ENCODE results near the gene DSG3.
"Not testable (repeated sequence)": the region's sequence is repeated elsewhere in the genome, so short reads cannot be mapped to it uniquely, and the experiment has no call there.

DSG3 gene

DNA sequence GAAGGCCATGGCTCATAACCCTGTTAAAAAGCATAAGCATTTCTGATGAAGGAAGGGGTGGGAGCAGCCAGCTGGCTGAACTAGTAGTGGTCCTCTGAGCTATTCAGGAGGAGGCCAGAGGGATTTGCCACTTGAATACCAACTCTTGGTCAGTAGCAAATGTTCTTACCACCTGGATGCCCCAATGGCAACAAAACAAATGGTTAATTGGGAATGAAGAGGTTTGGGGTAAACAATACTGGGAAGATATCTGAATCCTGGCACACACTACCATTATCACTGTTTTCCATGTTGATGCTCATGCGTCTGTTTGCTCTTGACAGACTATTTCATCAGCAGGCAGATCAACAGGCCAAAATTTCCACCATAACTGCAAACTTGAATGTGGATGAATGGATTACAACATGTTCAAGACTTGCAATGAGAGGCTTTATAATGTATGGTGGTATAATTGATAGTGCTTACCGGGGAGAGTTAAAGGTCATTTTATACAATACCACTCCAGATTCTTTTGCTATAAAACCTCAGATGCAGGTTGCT lies 47.2 kb downstream of the DSG3 start:
- not testable (repeated sequence) for DNase-seq

DNA sequence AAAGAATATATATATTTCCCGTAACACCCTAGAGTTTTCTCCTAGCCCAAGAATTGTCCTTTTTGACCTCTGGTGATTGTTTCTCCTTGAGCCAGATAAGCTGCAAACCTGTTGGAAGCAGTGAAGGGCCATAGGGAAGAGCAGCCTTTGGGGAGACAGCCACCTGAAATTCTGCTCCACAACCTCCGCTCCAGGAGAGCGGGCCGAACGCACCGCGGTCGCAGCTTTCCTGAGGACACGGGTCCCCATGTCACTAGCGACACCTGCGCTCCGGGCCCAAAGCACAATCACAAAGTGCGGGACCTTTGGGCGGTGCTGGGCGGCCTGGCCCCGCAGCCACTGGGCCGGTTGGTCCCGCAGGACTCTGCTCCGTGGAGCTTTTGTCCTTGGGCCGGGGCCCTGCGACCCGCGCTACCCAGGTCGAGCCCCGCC lies 49.9 kb downstream of the DSG3 start:
- DNase-seq, result no peak

DNA sequence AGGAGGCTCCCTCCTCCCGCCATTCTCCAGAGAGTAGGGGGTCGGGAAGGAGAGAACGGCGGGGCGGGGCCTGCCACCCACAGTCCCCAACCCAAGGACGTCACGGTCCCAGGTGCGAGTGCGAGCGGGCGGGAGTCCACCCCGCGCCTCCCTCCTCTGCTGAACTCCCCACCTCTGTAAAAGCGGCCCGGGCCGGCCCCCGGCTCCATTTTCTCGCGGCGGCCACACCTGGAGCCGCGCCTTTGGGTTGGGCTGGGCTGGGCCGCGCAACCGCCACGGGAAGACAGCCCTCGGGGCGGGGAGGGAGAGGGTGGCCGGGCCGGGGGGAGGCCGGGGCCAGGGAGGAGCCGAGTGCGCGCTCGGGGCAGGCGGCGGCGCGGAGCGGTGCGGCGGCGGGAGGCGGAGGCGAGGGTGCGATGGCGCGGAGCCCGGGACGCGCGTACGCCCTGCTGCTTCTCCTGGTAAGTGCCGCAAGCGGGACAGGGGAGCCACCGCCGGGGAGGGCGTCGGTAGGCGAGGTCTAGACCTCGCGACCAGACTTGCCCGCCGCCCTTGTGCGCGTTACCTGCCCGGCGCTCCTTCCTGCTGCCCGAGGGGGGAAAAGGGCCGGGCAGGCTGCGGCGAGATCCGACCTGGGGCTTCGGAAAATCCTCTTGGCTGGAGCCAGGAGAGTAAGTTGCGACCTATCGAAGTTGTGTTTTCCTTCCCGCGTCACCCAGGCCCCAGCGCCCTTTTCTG lies 50.5 kb downstream of the DSG3 start, which contains the start of gene DSG2:
Gene DSG2 (plus strand): TSS at position 342 of the 738 bp plus-strand sequence. CDS start 75 bp downstream, at position 417.
- peak; percentile 46 for DNase-seq

DNA sequence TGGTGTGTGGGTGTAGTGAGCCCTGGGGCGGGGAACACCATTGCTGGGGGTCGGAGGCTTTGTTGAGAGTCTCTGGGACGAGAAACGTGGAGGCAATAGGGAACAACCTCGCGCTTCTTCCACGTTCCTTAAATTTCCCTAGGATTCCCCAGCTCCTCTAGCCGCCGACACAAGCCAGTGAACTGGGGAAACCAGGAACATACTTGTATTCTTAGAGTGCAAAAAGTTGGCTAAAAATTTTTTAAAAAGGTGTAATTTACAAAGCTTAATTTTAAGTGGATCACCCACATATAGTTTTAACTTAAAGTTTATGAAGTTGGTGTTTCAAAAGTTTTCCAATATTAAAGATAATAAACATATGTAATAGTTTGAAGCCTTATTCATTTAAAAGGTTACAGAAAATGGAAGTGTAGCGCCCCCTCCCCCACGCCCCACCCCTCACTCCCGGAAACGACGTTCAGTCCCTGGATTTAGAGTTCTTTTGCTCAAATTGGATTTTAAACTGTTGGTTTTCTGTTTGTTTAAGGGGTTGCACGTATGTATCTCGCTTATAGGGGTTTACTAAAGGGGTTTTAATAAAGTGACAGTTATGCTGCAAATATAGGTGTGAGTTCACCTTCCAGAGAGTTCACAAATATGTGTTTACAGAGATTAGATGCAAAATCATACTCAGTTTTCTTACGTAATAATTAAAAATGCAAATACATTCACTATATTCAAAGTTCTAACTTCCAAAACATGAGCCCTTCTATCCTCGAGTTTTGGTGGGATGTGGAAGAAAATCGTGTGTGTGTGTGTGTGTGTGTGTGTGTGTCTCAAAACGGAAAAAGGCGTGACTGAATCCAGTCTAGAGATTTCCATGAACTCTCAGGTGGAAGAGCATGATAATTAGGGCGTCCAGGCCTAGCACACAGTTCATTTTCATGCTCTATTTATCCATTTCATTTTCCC lies 51.3 kb downstream of the DSG3 start:
- peak; percentile 16 for DNase-seq

DNA sequence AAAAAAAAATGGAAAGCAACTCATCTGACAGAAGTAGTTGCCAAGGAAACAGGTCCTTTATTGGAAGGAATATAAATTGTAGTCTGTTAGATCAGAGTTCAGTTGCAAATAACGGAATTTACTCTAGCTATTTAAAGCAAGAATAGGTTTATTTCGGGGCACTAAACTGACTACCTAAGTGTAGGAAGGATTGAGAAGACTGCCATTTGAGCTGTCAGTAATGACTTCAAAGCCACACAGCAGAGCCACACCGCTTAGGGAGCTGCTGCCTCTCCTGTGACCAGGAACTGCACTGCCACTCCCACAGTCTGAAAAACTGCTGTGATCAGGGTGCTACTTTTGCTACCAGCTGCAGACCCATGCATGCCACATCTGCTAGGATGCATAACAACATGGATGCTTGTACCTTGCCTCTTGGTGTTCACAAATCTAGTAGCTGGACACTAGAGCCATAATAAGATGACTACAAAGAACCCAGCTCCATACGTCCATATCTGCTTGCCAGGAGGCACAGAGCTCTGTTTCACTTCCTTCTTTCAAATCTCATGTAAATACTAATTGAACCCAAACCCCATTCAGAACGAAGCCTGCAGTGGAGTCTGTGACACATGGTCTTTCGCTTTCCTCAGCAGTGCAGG lies 52.6 kb downstream of the DSG3 start:
- DNase-seq, result no peak

DNA sequence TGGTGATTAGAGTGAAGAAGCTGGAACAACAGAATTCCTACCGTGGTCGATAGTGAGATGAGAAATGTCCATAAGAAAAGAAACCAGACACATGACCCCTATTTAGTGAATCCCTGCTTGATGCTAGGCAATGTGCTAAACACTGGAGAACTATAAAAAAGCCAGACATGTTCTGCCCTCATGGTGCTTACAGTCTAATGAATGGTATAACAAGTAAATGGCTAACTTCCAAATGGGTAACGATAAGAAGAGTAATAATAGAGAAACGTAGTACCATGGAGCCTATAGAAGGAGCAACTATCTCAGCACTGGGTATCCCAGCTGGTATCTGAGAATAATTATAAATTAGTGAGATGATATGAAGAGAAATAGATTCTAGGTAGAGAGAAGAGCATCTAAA lies 55.5 kb downstream of the DSG3 start:
- no peak for DNase-seq

DNA sequence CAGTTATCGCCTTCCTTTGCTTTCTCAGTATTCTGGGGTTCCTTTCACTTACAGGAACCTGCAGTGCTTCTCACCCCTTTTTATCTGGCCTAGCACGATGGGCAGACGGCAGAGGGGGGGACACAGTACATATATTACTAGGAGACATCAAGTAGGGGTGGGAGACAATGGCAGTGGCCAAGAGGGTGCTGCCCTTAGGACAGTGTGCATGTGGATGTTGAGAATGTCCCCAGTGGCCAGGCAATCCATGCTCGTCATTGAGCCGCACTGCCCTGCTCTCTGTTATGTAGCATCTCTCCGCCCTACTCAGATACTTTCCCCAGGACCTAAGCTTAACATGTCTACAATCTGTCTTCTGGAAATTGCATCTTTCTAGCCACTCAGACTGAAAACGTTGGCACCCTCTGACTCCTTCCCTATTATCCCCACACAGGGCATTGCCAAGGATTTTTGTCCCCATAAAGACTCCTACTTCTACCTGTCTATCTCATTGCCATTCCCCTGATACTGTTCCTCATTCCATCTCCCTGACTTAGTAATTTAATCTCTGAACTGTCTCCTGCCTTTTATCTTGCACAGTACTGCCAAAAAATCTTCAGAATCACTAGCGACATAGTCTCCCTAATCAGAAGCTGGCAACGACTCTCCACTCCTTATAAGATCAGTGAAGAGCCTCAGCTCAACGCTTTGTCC lies 57.1 kb downstream of the DSG3 start:
- DNase-seq, result no peak

DNA sequence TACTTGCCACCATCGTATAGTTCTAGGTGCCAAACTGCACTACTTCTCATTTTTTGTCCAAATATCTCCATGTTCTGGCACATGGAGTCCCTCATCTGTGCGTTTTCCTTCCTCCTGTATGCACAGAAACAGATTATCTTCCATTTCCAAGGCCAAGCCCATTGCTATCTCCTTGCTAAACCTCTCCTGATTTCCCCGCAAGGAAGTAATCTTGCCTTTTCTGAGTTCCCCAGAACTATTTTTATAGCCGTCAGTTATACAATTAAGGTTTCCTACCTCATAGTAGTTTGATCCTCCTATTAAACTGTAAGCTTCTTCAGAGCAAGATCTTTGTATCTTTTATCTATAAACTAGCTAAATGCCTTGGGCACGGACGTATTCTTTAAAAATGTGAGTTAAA lies 57.6 kb downstream of the DSG3 start:
- DNase-seq, result no peak

DNA sequence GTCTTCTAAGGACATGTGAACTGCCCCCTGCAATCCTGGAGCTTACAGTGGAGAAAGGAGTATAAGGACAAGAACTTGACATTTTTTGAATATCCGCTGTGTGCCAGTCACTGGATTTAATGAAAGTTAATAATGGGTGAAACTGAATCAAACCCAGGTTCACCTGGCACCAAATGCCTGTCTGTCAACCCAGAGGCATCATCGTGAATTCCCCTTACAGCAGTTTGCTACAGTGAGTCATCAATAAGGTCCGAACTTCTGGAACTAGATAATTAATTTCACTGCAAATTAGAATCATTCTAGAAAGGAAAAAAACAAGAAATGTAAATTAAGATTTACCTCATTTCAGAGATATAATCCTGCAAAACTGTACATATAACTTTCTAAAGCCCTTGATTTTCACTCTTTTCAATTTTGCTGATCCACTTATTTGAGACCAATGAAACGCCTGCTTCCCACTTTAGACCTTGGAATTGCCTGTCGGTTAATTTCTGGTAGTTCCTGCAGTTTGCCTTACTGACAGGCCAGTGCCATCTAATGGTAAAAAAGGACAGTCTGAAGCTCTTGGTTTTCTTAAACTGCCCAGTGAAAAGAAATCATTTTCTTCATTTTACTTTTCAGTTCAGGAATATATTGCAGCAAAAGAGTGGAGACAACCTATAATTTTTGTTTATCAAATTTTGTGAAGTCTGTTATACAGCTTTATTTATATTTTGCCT lies 58.6 kb downstream of the DSG3 start:
- DNase-seq, result peak; percentile 16

DNA sequence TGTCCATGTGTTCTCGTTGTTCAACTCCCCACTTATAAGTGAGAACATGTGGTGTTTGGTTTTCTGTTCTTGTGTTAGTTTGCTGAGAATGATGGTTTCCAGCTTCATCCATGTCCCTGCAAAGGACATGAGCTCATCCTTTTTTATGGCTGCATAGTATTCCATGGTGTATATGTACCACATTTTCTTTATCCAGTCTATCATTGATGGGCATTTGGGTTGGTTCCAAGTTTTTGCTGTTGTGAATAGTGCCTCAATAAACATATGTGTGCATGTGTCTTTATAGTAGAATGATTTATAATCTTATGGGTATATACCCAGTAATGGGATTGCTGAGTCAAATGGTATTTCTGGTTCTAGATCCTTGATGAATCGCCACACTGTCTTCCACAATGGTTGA lies 59.6 kb downstream of the DSG3 start:
- not testable (repeated sequence) for DNase-seq

DNA sequence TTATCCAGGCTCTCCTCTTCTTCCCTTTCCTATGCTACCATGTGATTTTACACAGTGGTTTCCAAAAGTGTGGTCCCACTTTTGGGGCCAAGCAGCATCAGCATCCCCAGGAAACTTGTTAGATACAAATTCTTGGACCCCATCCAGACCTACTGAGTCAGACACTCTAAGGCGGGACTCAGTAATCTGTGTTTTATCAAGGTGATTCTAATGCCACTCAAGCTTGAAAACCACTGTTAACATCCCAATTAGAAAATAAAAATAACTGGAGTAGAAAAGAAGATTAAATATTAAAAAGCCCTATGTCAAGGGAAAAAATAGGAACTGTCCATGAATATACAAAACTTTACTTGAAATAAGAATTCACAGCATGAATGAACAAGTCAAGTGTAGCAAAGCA lies 61.2 kb downstream of the DSG3 start:
- peak; percentile 7 for DNase-seq

DNA sequence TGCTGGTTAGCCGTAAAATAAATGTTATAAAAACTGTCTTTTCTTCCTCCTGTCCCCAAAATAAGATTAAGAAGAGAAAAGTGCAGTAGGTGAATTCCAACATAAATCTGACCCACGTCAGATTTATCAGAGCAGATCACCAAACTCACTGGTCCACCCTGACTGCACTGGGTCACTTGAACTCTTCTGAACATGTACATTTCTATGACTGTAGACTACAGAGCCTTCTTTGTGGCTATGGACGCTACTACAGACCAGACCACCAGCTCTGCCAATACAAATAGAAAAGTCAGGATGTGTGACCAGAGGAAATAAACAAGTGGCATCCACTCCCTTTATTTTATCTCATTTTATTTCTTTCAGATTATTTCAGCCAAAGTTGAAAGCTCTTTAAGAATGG lies 62.0 kb downstream of the DSG3 start:
- DNase-seq, result no peak

DNA sequence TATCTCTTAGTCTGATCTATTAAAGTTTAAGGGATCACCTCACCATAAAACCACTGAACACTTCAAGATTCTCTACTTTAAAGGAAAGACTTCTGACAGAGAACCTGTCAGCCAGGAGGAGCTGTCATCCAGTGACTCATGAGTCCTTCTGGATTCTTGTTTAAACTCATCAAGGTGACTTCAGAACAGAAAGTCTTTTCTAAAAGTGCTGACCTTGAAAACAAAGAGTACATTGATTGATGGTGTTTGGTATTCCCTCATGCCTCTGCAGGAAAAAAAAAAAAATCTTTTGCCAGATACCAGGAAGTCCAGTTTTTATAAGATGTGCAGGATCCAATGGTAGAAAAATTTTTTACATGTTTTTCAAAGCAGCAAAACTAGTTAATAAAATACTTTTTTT lies 62.8 kb downstream of the DSG3 start:
- DNase-seq, result no peak

DNA sequence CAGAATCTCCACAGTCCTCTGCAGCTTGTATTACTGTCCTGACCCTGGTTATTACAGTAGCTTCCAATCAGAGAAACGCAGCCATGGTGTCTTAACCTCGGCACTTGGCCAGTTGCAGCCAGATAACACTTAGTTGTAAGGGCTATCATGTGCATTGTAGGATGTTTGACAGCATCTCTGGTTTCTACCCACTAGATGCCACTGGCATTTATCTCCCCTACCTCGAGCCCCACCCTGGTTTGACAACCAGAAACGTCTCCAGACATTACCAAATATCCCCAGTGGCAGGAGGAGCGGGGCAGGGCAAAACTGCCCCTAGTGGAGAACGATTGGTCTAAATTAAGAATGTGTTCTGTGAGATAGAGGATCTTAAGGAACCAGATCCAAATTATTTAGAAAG lies 63.6 kb downstream of the DSG3 start:
- no peak for DNase-seq

DNA sequence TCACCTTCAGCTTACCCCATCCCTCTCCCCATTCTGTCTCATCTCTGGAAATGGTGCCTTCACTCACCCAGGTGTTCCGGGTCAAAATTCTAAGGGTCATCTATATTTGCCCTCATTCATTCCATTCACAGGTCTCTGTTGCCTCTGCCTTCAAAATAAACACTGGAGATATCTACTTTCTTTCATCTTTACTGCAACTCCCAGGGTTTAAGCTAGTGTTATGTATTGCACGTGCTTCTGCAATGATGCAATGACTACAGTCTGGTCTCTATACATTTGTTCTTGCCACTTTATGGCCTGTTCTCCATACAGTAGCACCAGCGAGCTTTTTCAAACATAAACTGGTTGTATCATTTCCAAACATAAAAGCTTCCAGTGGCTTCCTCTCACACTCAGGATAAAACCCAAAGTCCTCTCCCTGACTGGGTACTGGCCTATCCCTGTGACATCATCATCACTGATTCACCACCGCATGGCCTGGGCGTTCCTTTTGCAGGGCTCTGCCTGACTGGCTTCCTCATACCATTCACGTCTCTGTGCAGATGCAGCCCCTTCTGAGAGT lies 64.7 kb downstream of the DSG3 start:
- DNase-seq, result peak; percentile 83

DNA sequence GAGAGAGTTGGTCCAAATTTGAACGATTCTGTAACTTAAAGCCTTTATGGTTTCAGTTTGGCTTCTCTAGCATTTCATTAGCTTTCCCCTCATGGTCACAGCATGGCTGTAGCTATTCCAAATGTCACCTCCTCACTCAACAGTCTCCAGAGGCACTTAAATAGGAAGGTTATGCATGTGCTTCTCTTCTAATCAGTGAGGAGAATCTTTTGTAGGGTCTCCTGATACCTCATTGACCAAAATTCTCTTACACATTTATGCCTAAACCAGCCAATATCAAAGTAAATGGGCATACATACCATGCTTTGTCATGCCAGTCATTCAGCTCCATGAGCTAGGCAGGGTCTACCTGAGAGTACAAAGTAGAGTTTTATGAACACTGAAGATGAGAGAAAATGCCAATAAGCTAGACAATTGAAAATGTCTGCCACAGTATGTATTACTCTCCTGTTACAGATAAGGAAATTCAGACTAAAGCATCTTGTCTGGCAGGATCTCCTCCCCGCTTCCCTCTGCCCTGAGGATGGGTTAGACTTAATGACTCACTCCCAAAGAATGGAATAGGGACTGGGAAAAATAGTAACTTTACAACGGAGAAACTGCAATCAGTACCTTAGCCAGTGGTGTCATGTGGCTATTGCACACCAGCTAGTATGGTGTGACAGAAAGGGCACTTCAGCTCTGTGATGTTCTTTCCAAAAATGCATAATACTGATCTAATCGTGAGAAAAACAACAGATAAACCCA lies 65.8 kb downstream of the DSG3 start:
- DNase-seq, result peak; percentile 82

DNA sequence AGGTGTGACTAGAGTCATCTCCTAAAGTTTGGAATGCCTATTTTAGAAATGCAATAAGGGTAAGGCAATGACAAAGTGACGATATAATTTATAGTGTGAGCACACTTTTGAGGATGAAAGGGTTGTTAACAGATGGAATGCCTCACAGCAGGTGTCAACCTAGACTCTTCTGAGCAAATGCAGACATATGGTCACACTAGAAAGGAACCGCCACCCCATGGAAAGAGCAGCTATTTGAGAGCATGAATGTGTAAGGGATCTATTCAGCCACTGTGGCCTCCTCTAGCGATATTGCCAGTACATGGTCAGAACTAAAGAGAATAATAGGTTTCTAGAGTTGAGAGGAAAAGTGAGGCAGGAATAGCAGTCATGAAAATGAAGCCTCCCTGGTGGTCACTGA lies 68.9 kb downstream of the DSG3 start:
- DNase-seq, result no peak

DNA sequence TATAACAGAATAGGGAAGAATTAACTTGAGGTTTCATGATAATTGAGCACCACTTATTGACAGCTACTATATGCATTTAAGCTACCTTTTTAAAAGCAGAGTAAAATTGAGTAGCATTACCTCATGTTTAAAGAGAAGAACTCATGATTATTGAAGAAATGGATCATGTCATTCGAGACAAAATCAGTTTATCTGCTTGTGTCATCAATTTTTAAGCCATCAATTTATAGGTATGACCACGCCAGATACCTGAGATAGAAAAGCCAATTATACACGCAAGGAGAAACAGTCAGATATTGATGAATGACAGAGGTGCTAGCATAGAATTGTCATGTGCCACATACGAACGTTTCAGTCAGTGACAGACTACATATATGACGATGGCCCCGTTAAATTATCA lies 78.8 kb downstream of the DSG3 start:
- no peak for DNase-seq

Measured in fibroblast of skin of right biceps (primary cell).